Caco-2 (cell line): ENCODE results near the gene BRINP3. TPM values are rescaled to one million over a fixed set of nuclear protein-coding genes. Genes with fewer than 3 reads are reported as not detected.

Experiments
- BruUV-seq: library from RNA; stranded (reverse); fragments of 400-500 nt; replicated peaks from 2 replicates; lab custom pipeline; 2021; lab: Mats Ljungman, UMichigan
- CTCF ChIA-PET: fragments of 300-600 bp; sonication (Branson Sonifier 250); formaldehyde crosslinking; loops from one replicate; lab custom pipeline; 2022; ENCODE audit warnings: antibody characterized with exemption; lab: Charles Lee
- POLR2A ChIA-PET: fragments of 300-600 bp; sonication (Branson Sonifier 250); formaldehyde crosslinking; loops from one replicate; lab custom pipeline; 2022; ENCODE audit warnings: antibody characterized with exemption; lab: Charles Lee
- DNase-seq, 2 experiments: peaks; one replicate each; pipeline versions ENCODE4 v3.0.0 to v3.0.0-alpha.2; 2020 to 2022
- H3K27me3 ChIP-seq: replicated peaks from 2 replicates; pipeline ENCODE4 v1.6.0; 2011; ENCODE audit warnings: low read length; ENCODE audit not compliant: control insufficient read depth, insufficient read depth
- H3K36me3 ChIP-seq: 2 replicates; pipeline ENCODE4 v1.5.1; 2011; ENCODE audit warnings: low read length; ENCODE audit not compliant: control insufficient read depth, insufficient read depth
- H3K4me1 ChIP-seq: fragments of 250-450 bp; sonication (Bioruptor Pico); 2 replicates; pipeline ENCODE4 v1.5.1; 2020; ENCODE audit warnings: mild to moderate bottlenecking
- H3K4me3 ChIP-seq: 2 replicates; pipeline ENCODE4 v1.5.1; 2011; ENCODE audit warnings: low read depth, mild to moderate bottlenecking, control low read depth, low read length
- H3K9me3 ChIP-seq: fragments of 250-450 bp; sonication (Bioruptor Pico); 2 replicates; pipeline ENCODE4 v1.5.1; 2020; ENCODE audit warnings: mild to moderate bottlenecking, moderate library complexity
- H3K27ac Mint-ChIP-seq: one replicate; pipeline ENCODE4 v1.8.0; 2022; ENCODE audit warnings: mixed read lengths; ENCODE audit not compliant: unreplicated experiment
- H3K27me3 Mint-ChIP-seq: one replicate; pipeline ENCODE4 v1.8.0; 2022; ENCODE audit warnings: mixed read lengths; ENCODE audit not compliant: insufficient read depth, unreplicated experiment
- H3K36me3 Mint-ChIP-seq: one replicate; pipeline ENCODE4 v1.8.0; 2022; ENCODE audit warnings: mild to moderate bottlenecking, mixed read lengths; ENCODE audit not compliant: insufficient read depth, unreplicated experiment
- H3K4me1 Mint-ChIP-seq: one replicate; pipeline ENCODE4 v1.8.0; 2022; ENCODE audit warnings: low read depth, mixed read lengths; ENCODE audit not compliant: unreplicated experiment
- H3K4me3 Mint-ChIP-seq: one replicate; pipeline ENCODE4 v1.8.0; 2022; ENCODE audit warnings: mild to moderate bottlenecking, moderate library complexity, mixed read lengths; ENCODE audit not compliant: unreplicated experiment
- H3K9me3 Mint-ChIP-seq: one replicate; pipeline ENCODE4 v1.8.0; 2022; ENCODE audit warnings: mixed read lengths; ENCODE audit not compliant: unreplicated experiment
- CTCF ChIP-seq, 2 experiments: fragments of 200-600 bp in 1 of 2; IDR thresholded peaks; 1 replicate in 1 of 2; 2 replicates in 1 of 2; pipeline versions ENCODE4 v1.5.1 to v1.8.0; 2011 to 2022; ENCODE audit warnings: antibody characterized with exemption in 1 of 2, control low read depth in 1 of 2, inconsistent platforms in 1 of 2, low read depth in 1 of 2, low read length in 1 of 2, mild to moderate bottlenecking in 1 of 2, moderate library complexity in 1 of 2; ENCODE audit not compliant: insufficient read depth in 1 of 2, severe bottlenecking in 1 of 2, unreplicated experiment in 1 of 2
- intact Hi-C: fragments of 100-400 bp; cut with micrococcal nuclease; formaldehyde crosslinking; loops from one replicate; pipeline ENCODE4 v1.10.0; 2022; ENCODE audit not compliant: unreplicated experiment
- total RNA-seq: library from RNA; stranded (reverse); gene quantifications from 2 replicates; pipeline ENCODE4 v1.2.3, GENCODE V29; 2022

The BRINP3 gene
- total RNA-seq, 1 experiment from 2014 or later: not detected

- H3K4me1 Mint-ChIP-seq: no peaks in the 10 kb centered on the region
- Histone ChIP-seq H3K9me3 (no peaks in the 10 kb centered on the region), H3K4me3 (no peak overlapping the region), H3K27me3 (no peaks in the 10 kb centered on the region), H3K4me1 (no peaks in the 10 kb centered on the region), H3K36me3 (no peaks in the 10 kb centered on the region)
- intact Hi-C loops: no loop called here
- H3K27me3 Mint-ChIP-seq: no peaks in the 10 kb centered on the region
- H3K9me3 Mint-ChIP-seq: no peaks in the 10 kb centered on the region
- no peak overlapping the region for H3K4me3 Mint-ChIP-seq
- no TSS peak for BruUV-seq
- TF ChIP-seq CTCF (IDR thresholded peaks at IDR 0.05; ENCODE audit: insufficient read depth in 1 of 2, low read depth in 1 of 2, low read length in 1 of 2, severe bottlenecking in 1 of 2, unreplicated experiment in 1 of 2): no peak
- no peak for DNase-seq
- ChIA-PET POLR2A (no interaction called here), CTCF (no interaction called here)
- H3K36me3 Mint-ChIP-seq: no peaks in the 10 kb centered on the region
- H3K27ac Mint-ChIP-seq: no peak overlapping the region
Measured at GRCh38 chr1:190403402-190403801, 74.3 kb downstream of the BRINP3 start.

GRCh38 chr1:190399233-190399632 lies 78.4 kb downstream of the BRINP3 start:
- no peaks in the 10 kb centered on the region for H3K36me3 Mint-ChIP-seq
- intact Hi-C loops: no loop called here
- no peaks in the 10 kb centered on the region for H3K27me3 Mint-ChIP-seq
- H3K4me3 ChIP-seq: no peak overlapping the region
- DNase-seq: no peak
- no peaks in the 10 kb centered on the region for H3K9me3 Mint-ChIP-seq
- TF ChIP-seq CTCF (IDR thresholded peaks at IDR 0.05; ENCODE audit: insufficient read depth in 1 of 2, low read depth in 1 of 2, low read length in 1 of 2, severe bottlenecking in 1 of 2, unreplicated experiment in 1 of 2): no peak
- no TSS peak for BruUV-seq
- H3K27ac Mint-ChIP-seq: no peak overlapping the region
- no peak overlapping the region for H3K4me3 Mint-ChIP-seq
- no peaks in the 10 kb centered on the region for H3K36me3 ChIP-seq
- H3K4me1 Mint-ChIP-seq: no peaks in the 10 kb centered on the region
- H3K27me3 ChIP-seq: no peaks in the 10 kb centered on the region
- no peaks in the 10 kb centered on the region for H3K4me1 ChIP-seq
- CTCF ChIA-PET: no interaction called here
- no peaks in the 10 kb centered on the region for H3K9me3 ChIP-seq
- POLR2A ChIA-PET: no interaction called here

DNA sequence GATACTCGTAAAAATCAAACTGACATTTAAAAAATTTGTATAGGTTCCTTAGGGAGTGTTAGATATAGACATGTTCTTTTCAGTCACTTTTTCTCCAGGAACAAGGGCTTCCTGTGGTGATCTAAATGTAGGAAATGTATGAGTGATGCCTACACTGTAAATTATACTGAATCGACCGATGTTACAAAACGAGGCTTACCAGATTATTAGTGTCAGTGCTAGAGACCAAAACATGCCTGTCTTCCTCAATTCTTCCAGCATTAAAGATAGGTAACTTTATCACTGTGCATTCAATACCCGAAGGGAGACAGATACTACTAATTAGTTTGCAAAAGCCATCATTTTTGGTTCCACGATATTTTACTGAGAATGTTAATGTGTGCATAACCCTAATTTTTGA lies 86.1 kb downstream of the BRINP3 start:
- ChIA-PET CTCF (no interaction called here), POLR2A (no interaction called here)
- H3K4me3 Mint-ChIP-seq: no peak overlapping the region
- no peak overlapping the region for H3K4me3 ChIP-seq
- TF ChIP-seq CTCF (IDR thresholded peaks at IDR 0.05; ENCODE audit: insufficient read depth in 1 of 2, low read depth in 1 of 2, low read length in 1 of 2, severe bottlenecking in 1 of 2, unreplicated experiment in 1 of 2): no peak
- H3K4me1 Mint-ChIP-seq: no peaks in the 10 kb centered on the region
- no peak overlapping the region for H3K27ac Mint-ChIP-seq
- H3K27me3 Mint-ChIP-seq: peaks cover 5% of the 10 kb centered on the region
- no TSS peak for BruUV-seq
- no peaks in the 10 kb centered on the region for H3K9me3 Mint-ChIP-seq
- H3K4me1 ChIP-seq: no peaks in the 10 kb centered on the region
- no peak for DNase-seq
- H3K36me3 ChIP-seq: no peaks in the 10 kb centered on the region
- no peaks in the 10 kb centered on the region for H3K9me3 ChIP-seq
- intact Hi-C loops: no loop called here
- H3K27me3 ChIP-seq: no peaks in the 10 kb centered on the region
- no peaks in the 10 kb centered on the region for H3K36me3 Mint-ChIP-seq
